GM21423 (cell line): ENCODE results near the gene RAB27B.

Experiments used
- ATAC-seq: cut with Tn5 transposase; IDR thresholded peaks from one replicate; pipeline ENCODE4 v1.9.1; 2021; ENCODE audit warnings: mild to moderate bottlenecking, moderate library complexity; ENCODE audit not compliant: unreplicated experiment

Gene RAB27B

GRCh38 chr18:54859667-54860421 is 31.6 kb downstream of the RAB27B start:
- no peak for ATAC-seq

GRCh38 chr18:54860941-54861340 is 32.7 kb downstream of the RAB27B start:
- ATAC-seq = no peak

- no peak for ATAC-seq
Measured at GRCh38 chr18:54867131-54867530, 38.9 kb downstream of the RAB27B start.

GRCh38 chr18:54871231-54871630 is 43.0 kb downstream of the RAB27B start:
- ATAC-seq = no peak

- ATAC-seq = no peak
Measured at GRCh38 chr18:54872681-54873080, 44.4 kb downstream of the RAB27B start.

- no peak for ATAC-seq
Measured at GRCh38 chr18:54873884-54874255, 45.6 kb downstream of the RAB27B start.

- no peak for ATAC-seq
Measured at GRCh38 chr18:54875063-54875462, 46.8 kb downstream of the RAB27B start.

- no peak for ATAC-seq
Measured at GRCh38 chr18:54877076-54877475, 48.8 kb downstream of the RAB27B start.

- no peak for ATAC-seq
Measured at GRCh38 chr18:54878159-54878622, 49.9 kb downstream of the RAB27B start.

- ATAC-seq = no peak
Measured at GRCh38 chr18:54878659-54879358, 50.5 kb downstream of the RAB27B start.

- no peak for ATAC-seq
Measured at GRCh38 chr18:54879691-54880090, 51.4 kb downstream of the RAB27B start.

GRCh38 chr18:54880395-54881105 is 52.3 kb downstream of the RAB27B start:
- no peak for ATAC-seq

- ATAC-seq = no peak
Measured at GRCh38 chr18:54881229-54881768, 53.0 kb downstream of the RAB27B start.

GRCh38 chr18:54882318-54882717 is 54.0 kb downstream of the RAB27B start:
- ATAC-seq = no peak

- no peak for ATAC-seq
Measured at GRCh38 chr18:54883816-54884604, 55.7 kb downstream of the RAB27B start.

GRCh38 chr18:54888378-54888777 is 60.1 kb downstream of the RAB27B start:
- no peak for ATAC-seq

GRCh38 chr18:54888933-54889332 is 60.7 kb downstream of the RAB27B start:
- ATAC-seq = no peak

- no peak for ATAC-seq
Measured at GRCh38 chr18:54899500-54899899, 71.2 kb downstream of the RAB27B start.

GRCh38 chr18:54900290-54900689 is 72.0 kb downstream of the RAB27B start:
- no peak for ATAC-seq

- ATAC-seq = no peak
Measured at GRCh38 chr18:54904581-54904980, 76.3 kb downstream of the RAB27B start.

- ATAC-seq = no peak
Measured at GRCh38 chr18:54905629-54906028, 77.4 kb downstream of the RAB27B start.
